HepG2 (cell line): Measurements from ENCODE around the gene SEC14L1. TPM values are rescaled to one million over a fixed set of nuclear protein-coding genes. Genes with fewer than 3 reads are reported as not detected.

Experiments
- ARNT ChIP-seq: fragments of 450-650 bp; IDR thresholded peaks from 2 replicates; pipeline ENCODE4 v1.6.1; 2017
- BRD4 ChIP-seq: sonication (generic); formaldehyde crosslinking; IDR thresholded peaks from 2 replicates; pipeline ENCODE4 v1.4.0; 2020; ENCODE audit warnings: missing genetic modification reagents
- CC2D1A ChIP-seq: sonication (generic); formaldehyde crosslinking; IDR thresholded peaks from 2 replicates; pipeline ENCODE4 v1.8.1; 2023; ENCODE audit warnings: mild to moderate bottlenecking, missing genetic modification reagents
- CENPT ChIP-seq: sonication (generic); formaldehyde crosslinking; IDR thresholded peaks from 2 replicates; pipeline ENCODE4 v1.8.0; 2022; ENCODE audit warnings: low read depth, mild to moderate bottlenecking, moderate library complexity, missing genetic modification reagents
- DNMT3B ChIP-seq: conservative IDR thresholded peaks from 2 replicates; pipeline ENCODE4 v1.6.1; 2016; ENCODE audit warnings: missing biosample characterization, control low read depth
- FOXC1 ChIP-seq: sonication (generic); formaldehyde crosslinking; IDR thresholded peaks from 2 replicates; pipeline ENCODE4 v1.8.0; 2022; ENCODE audit warnings: mild to moderate bottlenecking, missing genetic modification reagents, borderline replicate concordance
- FOXM1 ChIP-seq: sonication (generic); formaldehyde crosslinking; IDR thresholded peaks from 2 replicates; pipeline ENCODE4 v1.5.0; 2020; ENCODE audit warnings: missing genetic modification reagents
- HDAC6 ChIP-seq: fragments of 200-600 bp; sonication (generic); IDR thresholded peaks from 2 replicates; pipeline ENCODE4 v1.7.0; 2017; ENCODE audit warnings: mild to moderate bottlenecking, antibody characterized with exemption, low read length, low read depth
- HNRNPUL1 ChIP-seq: fragments of 200-400 bp; formaldehyde crosslinking; IDR thresholded peaks from 2 replicates; pipeline ENCODE4 v1.6.1; 2017; ENCODE audit warnings: low read depth, mild to moderate bottlenecking, low read length, moderate library complexity
- HOXA7 ChIP-seq: sonication (generic); formaldehyde crosslinking; IDR thresholded peaks from 2 replicates; pipeline ENCODE4 v1.8.1; 2022; ENCODE audit warnings: mild to moderate bottlenecking, missing genetic modification reagents, moderate library complexity
- LCORL ChIP-seq, 2 experiments: fragments of 450-650 bp in 1 of 2; sonication (generic) in 1 of 2; formaldehyde crosslinking in 1 of 2; IDR thresholded peaks; 2 replicates each; pipeline versions ENCODE4 v1.5.0 to v1.6.1; 2017 to 2020; ENCODE audit warnings: antibody characterized with exemption in 1 of 2, missing genetic modification reagents in 1 of 2
- RAD51 ChIP-seq: fragments of 450-650 bp; IDR thresholded peaks from 2 replicates; pipeline ENCODE4 v1.6.1; 2016; ENCODE audit warnings: borderline replicate concordance
- SMARCC2 ChIP-seq: fragments of 450-650 bp; IDR thresholded peaks from 2 replicates; pipeline ENCODE4 v1.6.1; 2017; ENCODE audit warnings: antibody characterized with exemption, mild to moderate bottlenecking
- SSRP1 ChIP-seq: IDR thresholded peaks from 2 replicates; pipeline ENCODE4 v1.6.1; 2016; ENCODE audit warnings: control low read depth
- TBX3 ChIP-seq: fragments of 450-650 bp; IDR thresholded peaks from 2 replicates; pipeline ENCODE4 v1.6.1; 2017; ENCODE audit warnings: antibody characterized with exemption, mild to moderate bottlenecking, inconsistent platforms, borderline replicate concordance
- THYN1 ChIP-seq: sonication (generic); formaldehyde crosslinking; IDR thresholded peaks from 2 replicates; pipeline ENCODE4 v1.8.1; 2023; ENCODE audit warnings: low read depth, mild to moderate bottlenecking, moderate library complexity, missing genetic modification reagents, borderline replicate concordance
- U2AF2 ChIP-seq: fragments of 200-400 bp; formaldehyde crosslinking; IDR thresholded peaks from 2 replicates; pipeline ENCODE4 v1.6.1; 2017; ENCODE audit warnings: low read depth, mild to moderate bottlenecking, low read length
- ZNF20 ChIP-seq: sonication (generic); formaldehyde crosslinking; IDR thresholded peaks from 2 replicates; pipeline ENCODE4 v1.4.0; 2020; ENCODE audit warnings: mild to moderate bottlenecking, moderate library complexity, missing genetic modification reagents
- ZNF264 ChIP-seq: sonication (generic); formaldehyde crosslinking; IDR thresholded peaks from 2 replicates; pipeline ENCODE4 v1.4.0; 2020; ENCODE audit warnings: missing genetic modification reagents
- polyA plus RNA-seq, 8 experiments: library from polyadenylated mRNA; depleted of rRNA in 3 of 8; stranded (reverse) in 7 of 8; unstranded in 1 of 8; fragments of >200 nt; fragmentation: Illumina TruSeq in 4 of 8; extraction: Trizol in 4 of 8; gene quantifications; 2 replicates each; pipeline versions ENCODE4 v1.2.1 to v1.2.3, GENCODE V29; 2011 to 2016; ENCODE audit warnings: low read depth in 4 of 8, missing spikeins in 1 of 8, mixed read lengths in 1 of 8; ENCODE audit not compliant: insufficient read depth in 1 of 8
- total RNA-seq, 5 experiments: library from RNA; depleted of rRNA; stranded (reverse); fragments of >200 nt; fragmentation: Illumina TruSeq; extraction: Trizol; gene quantifications; 2 replicates each; pipeline ENCODE4 v1.2.3, GENCODE V29; 2016; ENCODE audit warnings: low read depth in 1 of 5
- TF ChIP-seq, protein P1 (sequence below): sonication (generic); formaldehyde crosslinking; IDR thresholded peaks from 2 replicates; pipeline ENCODE4 v1.5.0; 2020; ENCODE audit warnings: mild to moderate bottlenecking, missing genetic modification reagents, borderline replicate concordance
- TF ChIP-seq, protein P2 (sequence below): sonication (generic); formaldehyde crosslinking; IDR thresholded peaks from 2 replicates; pipeline ENCODE4 v1.4.0; 2020; ENCODE audit warnings: missing genetic modification reagents
- TF ChIP-seq, protein P3 (sequence below): sonication (generic); formaldehyde crosslinking; IDR thresholded peaks from 2 replicates; pipeline ENCODE4 v1.5.0; 2020; ENCODE audit warnings: mild to moderate bottlenecking, missing genetic modification reagents
- TF ChIP-seq, protein P4 (sequence below): sonication (generic); formaldehyde crosslinking; IDR thresholded peaks from 2 replicates; pipeline ENCODE4 v1.4.0; 2020; ENCODE audit warnings: mild to moderate bottlenecking, missing genetic modification reagents

The SEC14L1 gene
- total and polyA plus RNA-seq, 2 of the 13 experiments (the other 11 are each of a cell fraction or from before 2014, with no cell fraction given), result 26.3 to 43.9 TPM

DNA sequence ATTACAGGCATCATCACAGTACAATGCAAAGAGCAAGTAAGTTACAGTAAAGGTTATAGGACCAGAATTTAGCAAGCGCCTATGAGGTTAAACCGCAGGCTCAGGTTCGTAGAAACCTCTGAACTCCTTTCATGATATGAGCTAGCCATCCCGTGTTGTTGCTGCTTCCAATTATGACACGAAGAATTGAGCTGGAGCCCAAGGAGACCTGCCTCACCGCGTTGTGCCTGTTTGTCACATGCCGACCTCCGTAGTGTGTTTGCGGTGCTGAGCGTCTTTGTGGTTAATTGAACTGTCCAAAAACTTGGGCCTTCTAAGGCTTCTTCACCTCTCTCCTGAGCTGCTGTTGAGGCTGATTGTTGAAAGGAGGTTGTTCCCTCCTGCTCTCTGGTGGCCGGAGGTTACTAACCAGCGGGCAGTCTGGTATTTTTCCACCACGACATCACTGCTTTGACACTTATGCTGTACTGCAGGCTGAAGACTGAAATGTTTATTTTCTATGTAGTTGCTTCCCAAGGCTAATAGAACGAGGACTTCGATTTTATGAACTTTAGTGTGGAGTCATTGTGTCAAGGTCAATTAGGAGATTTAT lies 67.5 kb downstream of the SEC14L1 start (continued):
- TF ChIP-seq, protein P1, sequence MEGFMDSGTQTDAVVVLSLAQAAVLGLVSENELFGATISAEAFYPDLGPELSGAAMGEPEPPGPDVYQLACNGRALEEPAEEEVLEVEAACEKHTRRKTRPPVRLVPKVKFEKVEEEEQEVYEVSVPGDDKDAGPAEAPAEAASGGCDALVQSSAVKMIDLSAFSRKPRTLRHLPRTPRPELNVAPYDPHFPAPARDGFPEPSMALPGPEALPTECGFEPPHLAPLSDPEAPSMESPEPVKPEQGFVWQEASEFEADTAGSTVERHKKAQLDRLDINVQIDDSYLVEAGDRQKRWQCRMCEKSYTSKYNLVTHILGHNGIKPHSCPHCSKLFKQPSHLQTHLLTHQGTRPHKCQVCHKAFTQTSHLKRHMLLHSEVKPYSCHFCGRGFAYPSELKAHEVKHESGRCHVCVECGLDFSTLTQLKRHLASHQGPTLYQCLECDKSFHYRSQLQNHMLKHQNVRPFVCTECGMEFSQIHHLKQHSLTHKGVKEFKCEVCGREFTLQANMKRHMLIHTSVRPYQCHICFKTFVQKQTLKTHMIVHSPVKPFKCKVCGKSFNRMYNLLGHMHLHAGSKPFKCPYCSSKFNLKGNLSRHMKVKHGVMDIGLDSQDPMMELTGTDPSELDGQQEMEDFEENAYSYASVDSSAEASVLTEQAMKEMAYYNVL, result no peak; the same call in 1 of the 2 replicates
- TF ChIP-seq HDAC6 (no peak), FOXM1 (CRISPR knock-in tag) (no peak), ZNF20 (CRISPR knock-in tag) (no peak), HOXA7 (CRISPR knock-in tag) (no peak), DNMT3B (CRISPR knock-in tag) (no peak), TBX3 (0 out of 2 replicates have a peak, but pooled peaks have one; percentile 14), CENPT (no peak), ZNF264 (CRISPR knock-in tag) (no peak), RAD51 (no peak), BRD4 (CRISPR knock-in tag) (no peak), HNRNPUL1 (no peak), SMARCC2 (no peak), ARNT (no peak), SSRP1 (CRISPR knock-in tag) (peak; percentile 85), FOXC1 (CRISPR knock-in tag) (peak; percentile 55; the same call in 1 of the 2 replicates), U2AF2 (no peak), CC2D1A (CRISPR knock-in tag) (no peak), THYN1 (CRISPR knock-in tag) (no peak), LCORL (IDR thresholded peaks at IDR 0.05) (no peak), LCORL (CRISPR knock-in tag; IDR thresholded peaks at IDR 0.05) (no peak; the same call in 1 of the 2 replicates)
- TF ChIP-seq, protein P2, sequence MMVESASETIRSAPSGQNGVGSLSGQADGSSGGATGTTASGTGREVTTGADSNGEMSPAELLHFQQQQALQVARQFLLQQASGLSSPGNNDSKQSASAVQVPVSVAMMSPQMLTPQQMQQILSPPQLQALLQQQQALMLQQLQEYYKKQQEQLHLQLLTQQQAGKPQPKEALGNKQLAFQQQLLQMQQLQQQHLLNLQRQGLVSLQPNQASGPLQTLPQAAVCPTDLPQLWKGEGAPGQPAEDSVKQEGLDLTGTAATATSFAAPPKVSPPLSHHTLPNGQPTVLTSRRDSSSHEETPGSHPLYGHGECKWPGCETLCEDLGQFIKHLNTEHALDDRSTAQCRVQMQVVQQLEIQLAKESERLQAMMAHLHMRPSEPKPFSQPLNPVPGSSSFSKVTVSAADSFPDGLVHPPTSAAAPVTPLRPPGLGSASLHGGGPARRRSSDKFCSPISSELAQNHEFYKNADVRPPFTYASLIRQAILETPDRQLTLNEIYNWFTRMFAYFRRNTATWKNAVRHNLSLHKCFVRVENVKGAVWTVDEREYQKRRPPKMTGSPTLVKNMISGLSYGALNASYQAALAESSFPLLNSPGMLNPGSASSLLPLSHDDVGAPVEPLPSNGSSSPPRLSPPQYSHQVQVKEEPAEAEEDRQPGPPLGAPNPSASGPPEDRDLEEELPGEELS, result 0 out of 2 replicates have a peak, but pooled peaks have one; percentile 44
- TF ChIP-seq, protein P3, sequence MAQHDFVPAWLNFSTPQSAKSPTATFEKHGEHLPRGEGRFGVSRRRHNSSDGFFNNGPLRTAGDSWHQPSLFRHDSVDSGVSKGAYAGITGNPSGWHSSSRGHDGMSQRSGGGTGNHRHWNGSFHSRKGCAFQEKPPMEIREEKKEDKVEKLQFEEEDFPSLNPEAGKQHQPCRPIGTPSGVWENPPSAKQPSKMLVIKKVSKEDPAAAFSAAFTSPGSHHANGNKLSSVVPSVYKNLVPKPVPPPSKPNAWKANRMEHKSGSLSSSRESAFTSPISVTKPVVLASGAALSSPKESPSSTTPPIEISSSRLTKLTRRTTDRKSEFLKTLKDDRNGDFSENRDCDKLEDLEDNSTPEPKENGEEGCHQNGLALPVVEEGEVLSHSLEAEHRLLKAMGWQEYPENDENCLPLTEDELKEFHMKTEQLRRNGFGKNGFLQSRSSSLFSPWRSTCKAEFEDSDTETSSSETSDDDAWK (CRISPR knock-in tag), result no peak
- TF ChIP-seq, protein P4, sequence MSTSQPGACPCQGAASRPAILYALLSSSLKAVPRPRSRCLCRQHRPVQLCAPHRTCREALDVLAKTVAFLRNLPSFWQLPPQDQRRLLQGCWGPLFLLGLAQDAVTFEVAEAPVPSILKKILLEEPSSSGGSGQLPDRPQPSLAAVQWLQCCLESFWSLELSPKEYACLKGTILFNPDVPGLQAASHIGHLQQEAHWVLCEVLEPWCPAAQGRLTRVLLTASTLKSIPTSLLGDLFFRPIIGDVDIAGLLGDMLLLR (CRISPR knock-in tag), result no peak
